ENCODE measurements around the gene PCDHB13. TPM values are rescaled to one million over a fixed set of nuclear protein-coding genes. Genes with fewer than 3 reads are reported as not detected.
"Not testable (repeated sequence)": the region's sequence is repeated elsewhere in the genome, so short reads cannot be mapped to it uniquely, and the experiment has no call there.

PCDHB13 gene
- polyA plus RNA-seq (ENCODE audit: insufficient read length in 4 of 4): 1 to 10 TPM; 5.5 to 8.1 (median 5.9) TPM

DNA sequence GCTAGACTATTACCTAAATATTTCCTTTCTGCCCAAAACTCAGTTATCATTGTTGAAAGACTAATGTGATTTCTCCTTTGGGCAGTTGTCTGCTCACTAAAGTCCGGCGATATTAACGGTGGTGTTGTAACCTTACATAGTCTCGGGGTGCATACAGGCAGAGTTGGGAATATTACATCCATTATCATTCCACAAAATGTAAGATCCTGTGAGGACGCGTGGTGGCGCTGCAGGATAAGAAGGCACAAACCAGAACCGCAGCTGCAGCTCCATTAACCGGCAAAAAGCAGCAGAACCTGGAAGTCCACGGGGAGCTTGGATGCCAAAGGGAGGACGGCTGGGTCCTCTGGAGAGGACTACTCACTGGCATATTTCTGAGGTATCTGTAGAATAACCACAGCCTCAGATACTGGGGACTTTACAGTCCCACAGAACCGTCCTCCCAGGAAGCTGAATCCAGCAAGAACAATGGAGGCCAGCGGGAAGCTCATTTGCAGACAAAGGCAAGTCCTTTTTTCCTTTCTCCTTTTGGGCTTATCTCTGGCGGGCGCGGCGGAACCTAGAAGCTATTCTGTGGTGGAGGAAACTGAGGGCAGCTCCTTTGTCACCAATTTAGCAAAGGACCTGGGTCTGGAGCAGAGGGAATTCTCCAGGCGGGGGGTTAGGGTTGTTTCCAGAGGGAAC is at the start of gene PCDHB13:
Gene PCDHB13, plus strand, starts transcription at position 264 of the 684 bp plus-strand sequence. Its CDS starts 205 bp downstream, at position 469.
- not testable (repeated sequence) for DNase-seq (ENCODE audit: low read depth in 4 of 4, low spot score in 3 of 4)

DNA sequence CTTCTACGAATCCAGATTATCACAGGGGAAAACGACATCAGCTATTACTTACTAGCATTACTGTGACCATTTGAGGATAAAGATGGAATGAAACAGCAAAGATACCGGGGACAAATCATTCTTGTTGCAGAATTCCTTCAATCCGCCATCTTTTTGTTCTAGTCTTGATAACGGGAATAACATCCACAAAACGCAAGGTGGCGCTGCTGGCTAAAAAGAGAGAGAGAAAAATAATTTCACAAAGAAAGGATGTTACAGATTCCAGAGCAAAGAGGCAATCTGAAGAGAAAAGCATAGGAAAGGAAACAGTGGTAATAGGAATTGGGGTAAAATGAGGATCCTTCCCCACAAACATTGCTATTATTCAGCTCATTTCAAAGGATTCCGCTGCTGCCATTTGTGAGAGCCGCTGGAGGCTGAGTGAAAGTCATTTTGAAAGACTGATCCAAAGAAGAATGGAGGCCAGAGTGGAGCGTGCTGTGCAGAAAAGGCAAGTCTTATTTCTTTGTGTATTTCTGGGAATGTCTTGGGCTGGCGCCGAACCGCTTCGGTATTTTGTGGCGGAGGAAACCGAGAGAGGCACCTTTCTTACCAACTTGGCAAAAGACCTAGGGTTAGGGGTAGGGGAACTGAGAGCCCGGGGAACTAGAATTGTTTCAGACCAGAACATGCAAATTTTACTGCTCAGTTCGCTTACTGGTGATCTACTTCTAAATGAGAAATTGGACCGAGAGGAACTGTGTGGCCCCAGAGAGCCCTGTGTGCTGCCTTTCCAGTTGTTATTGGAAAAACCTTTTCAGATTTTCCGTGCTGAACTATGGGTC is 41.1 kb upstream of the PCDHB13 start, which contains the start of gene PCDHB7:
Gene PCDHB7, plus strand, starts transcription at position 264 of the 824 bp plus-strand sequence. Its CDS starts 192 bp downstream, at position 456.
- DNase-seq (ENCODE audit: low read depth in 4 of 4, low spot score in 3 of 4): no peak

GRCh38 chr5:141174291-141175104 is 39.2 kb upstream of the PCDHB13 start:
- not testable (repeated sequence) for DNase-seq (ENCODE audit: low read depth in 4 of 4, low spot score in 3 of 4)

DNA sequence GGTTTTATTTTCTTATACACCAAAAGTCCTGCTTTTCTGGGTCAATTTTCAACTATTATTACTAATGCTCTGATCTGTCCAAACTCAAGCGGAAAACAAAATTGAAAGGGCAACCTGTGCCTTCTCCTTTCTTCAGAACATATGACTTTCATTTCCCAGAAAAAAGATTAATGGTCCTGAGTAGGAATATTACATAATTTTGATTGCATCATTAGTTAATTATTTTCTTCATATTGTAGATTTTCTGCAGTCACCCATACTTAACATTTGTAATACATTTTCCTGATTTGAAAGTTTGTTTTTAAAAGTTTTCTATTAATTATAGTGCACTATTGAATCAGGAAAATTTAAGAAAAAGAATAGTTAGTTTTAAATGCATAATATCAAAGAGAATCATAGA is 37.8 kb upstream of the PCDHB13 start:
- DNase-seq (ENCODE audit: low read depth in 4 of 4, low spot score in 3 of 4): no peak

GRCh38 chr5:141177577-141178191 is 36.0 kb upstream of the PCDHB13 start, which contains the start of gene PCDHB8:
Gene PCDHB8 (plus strand): TSS chr5:141177790. CDS start chr5:141178035, 245 bp downstream.
- DNase-seq (ENCODE audit: low read depth in 4 of 4, low spot score in 3 of 4): not testable (repeated sequence)

DNA sequence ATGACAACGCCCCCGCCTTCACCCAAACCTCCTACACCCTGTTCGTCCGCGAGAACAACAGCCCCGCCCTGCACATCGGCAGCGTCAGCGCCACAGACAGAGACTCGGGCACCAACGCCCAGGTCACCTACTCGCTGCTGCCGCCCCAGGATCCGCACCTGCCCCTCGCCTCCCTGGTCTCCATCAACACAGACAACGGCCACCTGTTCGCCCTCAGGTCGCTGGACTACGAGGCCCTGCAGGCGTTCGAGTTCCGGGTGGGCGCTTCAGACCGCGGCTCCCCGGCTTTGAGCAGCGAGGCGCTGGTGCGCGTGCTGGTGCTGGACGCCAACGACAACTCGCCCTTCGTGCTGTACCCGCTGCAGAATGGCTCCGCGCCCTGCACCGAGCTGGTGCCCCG is 34.3 kb upstream of the PCDHB13 start:
- DNase-seq (ENCODE audit: low read depth in 4 of 4, low spot score in 3 of 4): not testable (repeated sequence)

GRCh38 chr5:141179876-141180275 is 33.8 kb upstream of the PCDHB13 start:
- DNase-seq (ENCODE audit: low read depth in 4 of 4, low spot score in 3 of 4): not testable (repeated sequence)

DNA sequence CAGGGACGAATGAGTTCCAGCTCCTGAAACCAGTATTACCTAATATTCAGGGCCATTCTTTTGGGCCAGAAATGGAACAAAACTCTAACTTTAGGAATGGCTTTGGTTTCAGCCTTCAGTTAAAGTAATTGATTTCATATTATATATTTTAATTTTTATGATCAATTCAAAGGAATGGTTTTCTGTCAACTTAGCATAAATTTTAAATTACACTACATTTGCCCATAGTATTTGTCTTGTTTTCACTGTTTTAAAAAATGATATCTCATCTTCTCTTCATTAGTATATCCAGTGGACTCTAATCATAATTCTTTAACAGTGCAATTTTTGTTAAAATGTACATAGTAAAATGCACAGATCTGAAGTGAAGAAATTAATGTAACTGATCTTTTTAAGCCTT is 33.4 kb upstream of the PCDHB13 start:
- DNase-seq (ENCODE audit: low read depth in 4 of 4, low spot score in 3 of 4): no peak

DNA sequence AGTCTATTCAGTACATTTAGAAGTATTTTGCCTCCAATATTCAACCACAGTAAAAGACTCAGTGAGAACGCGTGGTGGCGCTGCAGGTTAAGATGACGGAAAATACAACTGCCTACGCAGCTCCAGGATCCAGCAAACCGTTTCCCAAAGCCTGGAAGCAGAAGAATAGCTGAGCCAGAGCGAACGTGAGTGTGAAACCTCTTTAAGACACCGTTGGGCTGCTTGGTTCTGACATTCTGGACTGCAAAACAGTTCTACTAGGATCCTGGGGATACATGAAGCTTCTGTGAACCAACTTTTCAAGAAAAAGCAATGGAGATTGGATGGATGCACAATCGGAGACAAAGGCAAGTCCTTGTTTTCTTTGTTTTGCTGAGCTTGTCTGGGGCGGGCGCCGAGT is 31.5 kb upstream of the PCDHB13 start, which contains the start of gene PCDHB16:
Gene PCDHB16, plus strand, starts transcription at position 140 of the 400 bp plus-strand sequence. Its CDS starts 173 bp downstream, at position 313.
- DNase-seq (ENCODE audit: low read depth in 4 of 4, low spot score in 3 of 4): no peak

DNA sequence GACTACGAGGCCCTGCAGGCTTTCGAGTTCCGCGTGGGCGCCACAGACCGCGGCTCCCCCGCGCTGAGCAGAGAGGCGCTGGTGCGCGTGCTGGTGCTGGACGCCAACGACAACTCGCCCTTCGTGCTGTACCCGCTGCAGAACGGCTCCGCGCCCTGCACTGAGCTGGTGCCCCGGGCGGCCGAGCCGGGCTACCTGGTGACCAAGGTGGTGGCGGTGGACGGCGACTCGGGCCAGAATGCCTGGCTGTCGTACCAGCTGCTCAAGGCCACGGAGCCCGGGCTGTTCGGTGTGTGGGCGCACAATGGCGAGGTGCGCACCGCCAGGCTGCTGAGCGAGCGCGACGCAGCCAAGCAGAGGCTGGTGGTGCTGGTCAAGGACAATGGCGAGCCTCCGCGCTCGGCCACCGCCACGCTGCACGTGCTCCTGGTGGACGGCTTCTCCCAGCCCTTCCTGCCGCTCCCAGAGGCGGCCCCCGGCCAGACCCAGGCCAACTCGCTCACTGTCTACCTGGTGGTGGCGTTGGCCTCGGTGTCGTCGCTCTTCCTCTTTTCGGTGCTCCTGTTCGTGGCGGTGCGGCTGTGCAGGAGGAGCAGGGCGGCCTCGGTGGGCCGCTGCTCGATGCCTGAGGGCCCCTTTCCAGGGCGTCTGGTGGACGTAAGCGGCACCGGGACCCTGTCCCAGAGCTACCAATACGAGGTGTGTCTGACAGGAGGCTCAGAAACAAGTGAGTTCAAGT is 29.4 kb upstream of the PCDHB13 start:
- not testable (repeated sequence) for DNase-seq (ENCODE audit: low read depth in 4 of 4, low spot score in 3 of 4)

- DNase-seq (ENCODE audit: low read depth in 4 of 4, low spot score in 3 of 4): no peak
Observed at GRCh38 chr5:141186897-141187512, 26.7 kb upstream of the PCDHB13 start, which contains the start of gene PCDHB9. Gene PCDHB9 (plus strand): TSS chr5:141187161. CDS start chr5:141187319, 158 bp downstream.

DNA sequence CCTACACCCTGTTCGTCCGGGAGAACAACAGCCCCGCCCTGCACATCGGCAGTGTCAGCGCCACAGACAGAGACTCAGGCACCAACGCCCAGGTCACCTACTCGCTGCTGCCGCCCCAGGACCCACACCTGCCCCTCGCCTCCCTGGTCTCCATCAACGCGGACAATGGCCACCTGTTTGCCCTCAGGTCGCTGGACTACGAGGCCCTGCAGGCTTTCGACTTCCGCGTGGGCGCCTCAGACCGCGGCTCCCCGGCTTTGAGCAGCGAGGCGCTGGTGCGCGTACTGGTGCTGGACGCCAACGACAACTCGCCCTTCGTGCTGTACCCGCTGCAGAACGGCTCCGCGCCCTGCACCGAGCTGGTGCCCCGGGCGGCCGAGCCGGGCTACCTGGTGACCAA is 25.0 kb upstream of the PCDHB13 start:
- DNase-seq (ENCODE audit: low read depth in 4 of 4, low spot score in 3 of 4): not testable (repeated sequence)

- not testable (repeated sequence) for DNase-seq (ENCODE audit: low read depth in 4 of 4, low spot score in 3 of 4)
Observed at GRCh38 chr5:141189131-141189530, 24.6 kb upstream of the PCDHB13 start.

- no peak for DNase-seq (ENCODE audit: low read depth in 4 of 4, low spot score in 3 of 4)
Observed at GRCh38 chr5:141192110-141192725, 21.5 kb upstream of the PCDHB13 start, which contains the start of gene PCDHB10. Gene PCDHB10 (plus strand): TSS chr5:141192353. CDS start chr5:141192553, 200 bp downstream.

DNA sequence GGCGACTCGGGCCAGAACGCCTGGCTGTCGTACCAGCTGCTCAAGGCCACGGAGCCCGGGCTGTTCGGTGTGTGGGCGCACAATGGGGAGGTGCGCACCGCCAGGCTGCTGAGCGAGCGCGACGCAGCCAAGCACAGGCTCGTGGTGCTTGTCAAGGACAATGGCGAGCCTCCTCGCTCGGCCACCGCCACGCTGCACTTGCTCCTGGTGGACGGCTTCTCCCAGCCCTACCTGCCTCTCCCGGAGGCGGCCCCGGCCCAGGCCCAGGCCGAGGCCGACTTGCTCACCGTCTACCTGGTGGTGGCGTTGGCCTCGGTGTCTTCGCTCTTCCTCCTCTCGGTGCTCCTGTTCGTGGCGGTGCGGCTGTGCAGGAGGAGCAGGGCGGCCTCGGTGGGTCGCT is 19.4 kb upstream of the PCDHB13 start:
- not testable (repeated sequence) for DNase-seq (ENCODE audit: low read depth in 4 of 4, low spot score in 3 of 4)

- DNase-seq (ENCODE audit: low read depth in 4 of 4, low spot score in 3 of 4): no peak
Observed at GRCh38 chr5:141196363-141196762, 17.4 kb upstream of the PCDHB13 start.

DNA sequence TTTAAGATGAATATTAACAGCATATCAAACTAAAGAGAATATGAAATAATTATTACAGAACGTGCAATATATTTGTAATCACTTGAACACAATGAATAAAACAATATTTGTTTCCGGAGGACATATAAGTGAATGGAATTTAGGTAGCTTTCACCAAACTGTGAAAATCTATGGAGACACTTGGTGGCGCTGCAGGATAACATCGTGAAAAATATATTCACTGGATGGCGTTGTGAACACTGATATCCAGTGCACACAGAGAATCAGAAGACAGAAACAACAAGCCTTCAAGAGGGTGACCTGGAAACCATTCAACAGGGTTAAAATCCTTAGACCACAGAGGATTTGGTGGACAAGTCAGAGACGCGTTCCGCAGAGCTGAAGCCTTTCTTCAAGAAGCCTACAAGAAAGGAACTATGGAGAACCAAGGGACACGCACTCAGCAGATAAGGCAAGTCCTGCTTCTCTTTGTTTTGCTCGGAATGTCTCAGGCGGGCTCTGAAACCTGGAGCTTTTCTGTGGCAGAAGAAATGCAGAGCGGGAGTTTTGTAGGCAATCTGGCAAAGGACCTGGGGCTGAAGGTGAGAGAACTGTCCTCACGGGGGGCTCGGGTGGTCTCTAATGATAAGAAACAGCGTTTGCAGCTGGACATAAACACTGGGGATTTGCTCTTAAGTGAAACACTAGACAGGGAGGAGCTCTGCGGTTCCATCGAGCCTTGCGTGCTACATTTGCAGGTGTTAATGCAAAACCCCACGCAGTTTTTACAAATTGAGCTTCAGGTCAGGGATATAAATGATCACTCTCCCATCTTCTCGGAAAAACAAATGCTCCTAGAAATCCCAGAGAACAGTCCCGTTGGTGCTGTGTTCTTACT is 14.1 kb upstream of the PCDHB13 start, which contains the start of gene PCDHB11:
Gene PCDHB11, plus strand, starts transcription at position 269 of the 877 bp plus-strand sequence. Its CDS starts 148 bp downstream, at position 417.
- no peak for DNase-seq (ENCODE audit: low read depth in 4 of 4, low spot score in 3 of 4)

All from left renal pelvis (tissue), 4 donors.